K562 (cell line): ENCODE measurements around the gene PPFIBP2. TPM values are rescaled to one million over a fixed set of nuclear protein-coding genes. Genes with fewer than 3 reads are reported as not detected.

Source experiments
- ATAC-seq: fragments of 200-7000 bp; cut with Tn5 transposase; 3 replicates; pipeline ENCODE4 v1.9.1; 2020; ENCODE audit warnings: moderate library complexity
- BruUV-seq: library from RNA; stranded (reverse); fragments of 400-500 nt; replicated peaks from 2 replicates; lab custom pipeline; 2021; lab: Mats Ljungman, UMichigan
- CTCF ChIA-PET: fragments of 300-600 bp; formaldehyde crosslinking; extraction: SDS; loops from one replicate; lab custom pipeline; 2021; ENCODE audit warnings: low intra/inter-chr PET ratio; lab: Yijun Ruan, JAX
- POLR2A ChIA-PET: fragments of 300-600, 350-650 bp; sonication (Branson Sonifier 250); formaldehyde crosslinking; extraction: SDS; loops from one replicate; lab custom pipeline; 2021; ENCODE audit warnings: antibody characterized with exemption, inconsistent platforms; lab: Yijun Ruan, JAX
- DNase-seq, 4 experiments: peaks; one replicate each; pipeline versions ENCODE4 v3.0.0 to v3.0.0-alpha.2; 2011 to 2018; ENCODE audit warnings: low spot score in 3 of 4, mixed read lengths in 3 of 4; ENCODE audit errors: extremely low read depth in 1 of 4
- FAIRE-seq: peaks from 2 replicates; lab custom pipeline; 2011; peaks lifted over from hg19 to GRCh38; lab: Jason Lieb, UNC
- H2AFZ ChIP-seq: 2 replicates; pipeline ENCODE4 v1.6.0; 2011; ENCODE audit warnings: low read depth, low read length, control low read depth, inconsistent platforms
- H3K27ac ChIP-seq: fragments of 200-600 bp; 3 replicates; pipeline ENCODE4 v1.8.0; 2011; ENCODE audit warnings: low read depth, mild to moderate bottlenecking, control low read depth, inconsistent platforms, low read length, moderate library complexity, mixed read lengths; ENCODE audit errors: extremely low read depth
- H3K27me3 ChIP-seq, 2 experiments: fragments of 300-600 bp in 1 of 2; 2 replicates in 1 of 2; 3 replicates in 1 of 2; pipeline versions ENCODE4 v1.6.0 to v1.8.0; 2011; ENCODE audit warnings: inconsistent platforms in 2 of 2, low read length in 2 of 2, mild to moderate bottlenecking in 1 of 2, mixed read lengths in 1 of 2, moderate library complexity in 1 of 2; ENCODE audit not compliant: control insufficient read depth in 2 of 2, insufficient read depth in 2 of 2
- H3K36me3 ChIP-seq: fragments of 300-600 bp; 3 replicates; pipeline ENCODE4 v1.8.0; 2011; ENCODE audit warnings: mild to moderate bottlenecking, low read length, inconsistent platforms; ENCODE audit not compliant: control insufficient read depth, insufficient read depth
- H3K4me1 ChIP-seq, 2 experiments: fragments of 200-600 bp in 1 of 2; replicated peaks in 1 of 2; 2 replicates in 1 of 2; 3 replicates in 1 of 2; pipeline versions ENCODE4 v1.5.1 to v1.8.0; 2011; ENCODE audit warnings: inconsistent platforms in 2 of 2, low read length in 2 of 2, mild to moderate bottlenecking in 1 of 2, mixed read lengths in 1 of 2, moderate library complexity in 1 of 2; ENCODE audit not compliant: control insufficient read depth in 2 of 2, insufficient read depth in 2 of 2
- H3K4me2 ChIP-seq: 2 replicates; pipeline ENCODE4 v1.6.1; 2011; ENCODE audit warnings: low read length, control low read depth, inconsistent platforms, mixed read lengths; ENCODE audit not compliant: insufficient read depth
- H3K4me3 ChIP-seq: fragments of 200-600 bp; sonication (generic), shearing (Covaris generic); 2 replicates; pipeline ENCODE4 v1.5.1; 2016; ENCODE audit warnings: control low read depth, inconsistent platforms
- H3K79me2 ChIP-seq: fragments of 200-600 bp; 3 replicates; pipeline ENCODE4 v1.8.0; 2011; ENCODE audit warnings: low read length, inconsistent platforms; ENCODE audit not compliant: control insufficient read depth, insufficient read depth
- H3K9ac ChIP-seq, 2 experiments: 2 replicates each; pipeline versions ENCODE4 v1.6.0 to v1.6.1; 2011; ENCODE audit warnings: low read depth in 2 of 2, low read length in 2 of 2, control low read depth in 1 of 2, inconsistent platforms in 1 of 2, mild to moderate bottlenecking in 1 of 2, mixed read lengths in 1 of 2; ENCODE audit not compliant: insufficient read depth in 1 of 2
- H3K9me1 ChIP-seq: one replicate; pipeline ENCODE4 v1.6.0; 2011; ENCODE audit warnings: inconsistent platforms, mild to moderate bottlenecking, low read length, moderate library complexity; ENCODE audit not compliant: control insufficient read depth, insufficient read depth
- H3K9me3 ChIP-seq: replicated peaks from 2 replicates; pipeline ENCODE4 v1.5.1; 2011; ENCODE audit warnings: low read depth, low read length, inconsistent platforms; ENCODE audit not compliant: control insufficient read depth, insufficient read depth
- H4K20me1 ChIP-seq: replicated peaks from 2 replicates; pipeline ENCODE4 v1.6.1; 2011; ENCODE audit warnings: low read length, inconsistent platforms, mixed read lengths; ENCODE audit not compliant: control insufficient read depth, insufficient read depth
- ARID4B ChIP-seq: sonication (generic); formaldehyde crosslinking; IDR thresholded peaks from 2 replicates; pipeline ENCODE4 v1.8.0; 2022; ENCODE audit warnings: mild to moderate bottlenecking, missing genetic modification reagents
- CBFA2T3 ChIP-seq: fragments of 450-650 bp; IDR thresholded peaks from 2 replicates; pipeline ENCODE4 v1.6.1; 2017
- FOXJ2 ChIP-seq: fragments of 200-800 bp; sonication (Bioruptor generic); IDR thresholded peaks from 2 replicates; pipeline ENCODE4 v1.6.1; 2016; ENCODE audit warnings: missing genetic modification characterization, missing compliant biosample characterization
- FOXK1 ChIP-seq: sonication (generic); formaldehyde crosslinking; IDR thresholded peaks from 2 replicates; pipeline ENCODE4 v1.8.0; 2022; ENCODE audit warnings: missing genetic modification reagents, mild to moderate bottlenecking, borderline replicate concordance
- MIER1 ChIP-seq: fragments of 450-650 bp; IDR thresholded peaks from 2 replicates; pipeline ENCODE4 v1.6.1; 2016; ENCODE audit warnings: antibody characterized with exemption, mild to moderate bottlenecking, low read depth
- NCOR1 ChIP-seq: fragments of 450-650 bp; IDR thresholded peaks from 2 replicates; pipeline ENCODE4 v1.6.1; 2016; ENCODE audit warnings: mild to moderate bottlenecking, moderate library complexity
- TCF15 ChIP-seq: fragments of 250-450 bp; sonication (Bioruptor Pico); IDR thresholded peaks from 2 replicates; pipeline ENCODE4 v1.8.0; 2022; ENCODE audit warnings: moderate library complexity, mild to moderate bottlenecking, inconsistent platforms
- THAP7 ChIP-seq: fragments of 250-450 bp; sonication (Bioruptor Pico); IDR thresholded peaks from 2 replicates; pipeline ENCODE4 v1.5.0; 2021
- ZBTB49 ChIP-seq: sonication (generic); formaldehyde crosslinking; IDR thresholded peaks from 2 replicates; pipeline ENCODE4 v1.8.0; 2022; ENCODE audit warnings: missing genetic modification reagents, mild to moderate bottlenecking, borderline replicate concordance
- ZC3H8 ChIP-seq: fragments of 450-650 bp; IDR thresholded peaks from 2 replicates; pipeline ENCODE4 v1.6.1; 2017
- ZNF124 ChIP-seq: sonication (generic); formaldehyde crosslinking; IDR thresholded peaks from 2 replicates; pipeline ENCODE4 v1.8.1; 2022; ENCODE audit warnings: missing genetic modification reagents
- WGBS: fragments of 100-300 bp; shearing (Covaris generic); methylation state at CpG from one replicate; pipeline ENCODE4 v1.1.6; 2016; ENCODE audit warnings: low coverage, mixed read lengths; ENCODE audit not compliant: insufficient coverage; ENCODE audit errors: missing lambda C conversion rate; 5-methylcytosine and 5-hydroxymethylcytosine counted together
- in situ Hi-C: fragments of 300-500 bp; cut with MboI; formaldehyde crosslinking; loops from 4 replicates; pipeline ENCODE4 v1.15.0; 2018; ENCODE audit warnings: inconsistent platforms, mixed read lengths
- intact Hi-C: fragments of 100-400 bp; cut with micrococcal nuclease; formaldehyde crosslinking; loops from 2 replicates; pipeline ENCODE4 v1.14.2; 2022
- polyA plus RNA-seq, 8 experiments: library from polyadenylated mRNA; depleted of rRNA in 4 of 8; stranded (reverse) in 5 of 8; unstranded in 3 of 8; fragments of >200 nt; fragmentation: Nextera tagmentation in 2 of 8; fragmentation: Illumina TruSeq in 1 of 8; extraction: Ambion mirVana in 2 of 8; extraction: Trizol in 1 of 8; gene quantifications; 2 replicates each; pipeline versions ENCODE4 v1.2.1 to v1.2.3, GENCODE V29; 2011 to 2014; ENCODE audit warnings: inconsistent platforms in 1 of 8, missing spikeins in 1 of 8
- total RNA-seq, 7 experiments: library from RNA; depleted of rRNA in 6 of 7; stranded (reverse); fragments of >200 nt in 6 of 7; fragmentation: Illumina TruSeq in 2 of 7; extraction: Trizol in 2 of 7; gene quantifications; 2 replicates each; pipeline versions ENCODE4 v1.2.1 to v1.2.3, GENCODE V29; 2011 to 2021; ENCODE audit warnings: low replicate concordance in 1 of 7

The PPFIBP2 gene
- total and polyA plus RNA-seq, 9 of the 15 experiments (the other 6 are each of a cell fraction or from before 2014, with no cell fraction given) = 0.18 to 3.4 (median 1.2) TPM

- no peak for DNase-seq
- Histone ChIP-seq H2AFZ (no peak overlapping the region), H3K36me3 (no peaks in the 10 kb centered on the region), H3K79me2 (no peaks in the 10 kb centered on the region), H3K4me1 (no peaks in the 10 kb centered on the region), H3K9me3 (no peaks in the 10 kb centered on the region), H3K4me2 (no peak overlapping the region), H3K27me3 (peaks cover 4 to 21% of the 10 kb centered on the region in 2 experiments; a peak in 2 of 5 replicates), H3K4me3 (no peak overlapping the region), H3K27ac (no peak overlapping the region), H3K9ac (no peak overlapping the region), H4K20me1 (no peaks in the 10 kb centered on the region; the same call in 1 of the 2 replicates), H3K9me1 (no peaks in the 10 kb centered on the region)
- FAIRE-seq = no peak
- CTCF ChIA-PET = no interaction called here
- 2% methylated on average over 6 of the region's 6 CpGs for WGBS
- in situ Hi-C loops = no loop called here
- ATAC-seq = no peak
- BruUV-seq = no TSS peak
- no peak for TF ChIP-seq FOXK1 (CRISPR knock-in tag)
- no peak for TF ChIP-seq FOXJ2 (tag)
- TF ChIP-seq CBFA2T3 = no peak
- TF ChIP-seq THAP7 (CRISPR knock-in tag) = no peak
- no peak for TF ChIP-seq MIER1
- no peak for TF ChIP-seq ZC3H8
- TF ChIP-seq ZNF124 (CRISPR knock-in tag) = no peak
- no peak for TF ChIP-seq ARID4B (CRISPR knock-in tag)
- no peak for TF ChIP-seq NCOR1
- no peak for TF ChIP-seq TCF15 (CRISPR knock-in tag)
- no peak for TF ChIP-seq ZBTB49
- intact Hi-C loops = no loop called here
- POLR2A ChIA-PET = no interaction called here
Observed at GRCh38 chr11:7486781-7487140, 27.0 kb upstream of the PPFIBP2 start.
